Activated naive CD8-positive, alpha-beta T cell treated with anti-CD3 and anti-CD28 coated beads, Interleukin-2, amount 10 ng/mL, durations not matched to agents 7 days and 5 days (primary cell): Measurements from ENCODE around the gene GON4L. TPM values are rescaled to one million over a fixed set of nuclear protein-coding genes. Genes with fewer than 3 reads are reported as not detected.
A peak's percentile ranks its signal among the peaks of the same experiment; 100 is the strongest.
"Not testable (repeated sequence)": the region's sequence is repeated elsewhere in the genome, so short reads cannot be mapped to it uniquely, and the experiment has no call there.

Source experiments
- ATAC-seq: fragments of 150-1000 bp; cut with Tn5 transposase; one replicate; pipeline ENCODE4 v1.10.0; 2021; ENCODE audit warnings: low read depth, moderate library complexity
- POLR2A ChIA-PET: fragments of 350-600 bp; sonication (Branson Sonifier 250); formaldehyde crosslinking; loops from one replicate; lab custom pipeline; 2021; ENCODE audit warnings: antibody characterized with exemption; lab: Charles Lee
- DNase-seq: peaks from one replicate; pipeline ENCODE4 v3.0.0; 2021
- H3K27ac Mint-ChIP-seq: one replicate; pipeline ENCODE4 v1.8.0; 2022; ENCODE audit warnings: mild to moderate bottlenecking, mixed read lengths
- H3K27me3 Mint-ChIP-seq: one replicate; pipeline ENCODE4 v1.8.0; 2022; ENCODE audit warnings: mild to moderate bottlenecking, moderate library complexity, mixed read lengths
- H3K36me3 Mint-ChIP-seq: one replicate; pipeline ENCODE4 v1.8.0; 2021; ENCODE audit warnings: mild to moderate bottlenecking, mixed read lengths
- H3K4me1 Mint-ChIP-seq: one replicate; pipeline ENCODE4 v1.8.0; 2021; ENCODE audit warnings: mixed read lengths
- H3K4me3 Mint-ChIP-seq: one replicate; pipeline ENCODE4 v1.8.0; 2022; ENCODE audit warnings: mild to moderate bottlenecking, moderate library complexity, mixed read lengths
- H3K9me3 Mint-ChIP-seq: one replicate; pipeline ENCODE4 v1.8.0; 2021; ENCODE audit warnings: mixed read lengths
- total RNA-seq, 2 experiments: library from RNA; stranded (reverse); gene quantifications; one replicate each; pipeline ENCODE4 v1.2.3, GENCODE V29; 2021

GON4L gene
- total RNA-seq, 2 experiments from 2014 or later = 92.4 to 94.4 TPM

- not testable (repeated sequence) for ATAC-seq, DNase-seq
- peaks cover 17% of the 10 kb centered on the region for H3K4me1 Mint-ChIP-seq
Observed at GRCh38 chr1:155834927-155835399, 22.1 kb downstream of the GON4L start.

GRCh38 chr1:155834296-155834926, 22.6 kb downstream of the GON4L start:
- no peak overlapping the region for H3K4me3 Mint-ChIP-seq
- no peaks in the 10 kb centered on the region for H3K27me3 Mint-ChIP-seq
- peak overlapping the region; percentile 23 for H3K27ac Mint-ChIP-seq
- peaks cover 36% of the 10 kb centered on the region for H3K36me3 Mint-ChIP-seq
- POLR2A ChIA-PET = no interaction called here
- no peaks in the 10 kb centered on the region for H3K9me3 Mint-ChIP-seq
- no peak for ATAC-seq
- no peak for DNase-seq
- peaks cover 18% of the 10 kb centered on the region for H3K4me1 Mint-ChIP-seq

More at GRCh38 chr1:155834927-155835399, 22.1 kb downstream of the GON4L start:
- H3K27me3 Mint-ChIP-seq, H3K4me3 Mint-ChIP-seq, H3K9me3 Mint-ChIP-seq, H3K27ac Mint-ChIP-seq: not testable (repeated sequence)
- H3K36me3 Mint-ChIP-seq = peaks cover 34% of the 10 kb centered on the region
- POLR2A ChIA-PET = interaction anchor here (0.6 kb wide), 1 partner anchor 66 kb away, joined by 3 read pairs; no protein-coding TSS in a partner anchor

GRCh38 chr1:155833665-155834295, 23.2 kb downstream of the GON4L start:
- no peak overlapping the region for H3K27ac Mint-ChIP-seq
- H3K4me1 Mint-ChIP-seq = peaks cover 18% of the 10 kb centered on the region
- H3K36me3 Mint-ChIP-seq = peaks cover 34% of the 10 kb centered on the region
- H3K4me3 Mint-ChIP-seq = no peak overlapping the region
- no peaks in the 10 kb centered on the region for H3K9me3 Mint-ChIP-seq
- no peaks in the 10 kb centered on the region for H3K27me3 Mint-ChIP-seq
- no peak for ATAC-seq
- POLR2A ChIA-PET = no interaction called here
- no peak for DNase-seq

DNA sequence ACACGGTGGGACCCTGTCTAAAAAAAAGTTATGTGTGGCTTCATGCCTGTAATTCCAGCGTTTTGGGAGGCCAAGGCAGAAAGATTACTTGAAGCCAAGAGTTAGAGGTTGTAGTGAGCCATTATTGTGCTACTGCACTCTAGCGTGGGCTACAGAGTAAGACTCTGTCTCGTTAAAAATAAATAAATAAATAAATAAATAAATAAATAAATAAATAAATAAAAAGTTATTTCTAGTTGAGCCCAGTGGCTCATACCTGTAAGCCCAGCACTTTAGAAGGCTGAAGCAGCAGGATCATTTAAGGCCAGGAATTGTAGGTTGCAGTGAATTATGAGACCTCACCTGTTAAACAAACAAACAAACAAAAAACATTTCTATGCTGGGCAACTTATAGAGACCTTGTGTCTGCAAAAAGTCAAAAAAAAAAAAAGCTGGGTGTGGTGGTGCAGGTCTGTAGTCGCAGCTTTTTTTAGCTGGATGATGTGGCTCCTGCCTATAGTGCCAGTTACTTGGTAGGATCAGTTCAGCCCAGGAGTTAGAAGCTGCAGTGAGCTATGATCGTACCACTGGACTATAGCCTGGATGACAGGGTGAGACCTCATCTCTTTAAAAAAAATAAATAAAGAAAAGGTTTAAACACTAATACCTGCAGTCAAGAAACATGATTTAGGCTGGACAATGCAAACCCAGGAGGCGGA, 25.6 kb downstream of the GON4L start:
- H3K36me3 Mint-ChIP-seq = peaks cover 27% of the 10 kb centered on the region

GRCh38 chr1:155827450-155827849, 29.6 kb downstream of the GON4L start:
- H3K36me3 Mint-ChIP-seq = peaks cover 19% of the 10 kb centered on the region
- no peak overlapping the region for H3K27ac Mint-ChIP-seq
- H3K9me3 Mint-ChIP-seq = no peaks in the 10 kb centered on the region
- H3K4me3 Mint-ChIP-seq = no peak overlapping the region
- DNase-seq = no peak
- ATAC-seq = no peak
- H3K4me1 Mint-ChIP-seq = peaks cover 2% of the 10 kb centered on the region
- H3K27me3 Mint-ChIP-seq = no peaks in the 10 kb centered on the region
- POLR2A ChIA-PET = no interaction called here

More for the DNA sequence above, 25.6 kb downstream of the GON4L start:
- Mint-ChIP-seq H3K9me3 (no peaks in the 10 kb centered on the region), H3K27me3 (no peaks in the 10 kb centered on the region), H3K4me3 (no peak overlapping the region), H3K27ac (no peak overlapping the region), H3K4me1 (peaks cover 9% of the 10 kb centered on the region)
- ATAC-seq (no peak), DNase-seq (no peak)
- POLR2A ChIA-PET = no interaction called here

- Mint-ChIP-seq H3K4me1 (peaks cover 1% of the 10 kb centered on the region), H3K4me3 (no peak overlapping the region), H3K27ac (no peak overlapping the region), H3K9me3 (no peaks in the 10 kb centered on the region), H3K36me3 (peaks cover 14% of the 10 kb centered on the region), H3K27me3 (no peaks in the 10 kb centered on the region)
- ATAC-seq = no peak
- POLR2A ChIA-PET = interaction anchor here (0.5 to 0.6 kb wide), 2 partner anchors 108 to 222 kb away, joined by 3 to 4 read pairs; no protein-coding TSS in a partner anchor
- DNase-seq = no peak
Observed at GRCh38 chr1:155816351-155816750, 40.7 kb downstream of the GON4L start.

GRCh38 chr1:155813672-155814071, 43.3 kb downstream of the GON4L start:
- peak overlapping the region; percentile 36 for H3K27ac Mint-ChIP-seq
- no peak overlapping the region for H3K4me3 Mint-ChIP-seq
- H3K9me3 Mint-ChIP-seq = no peaks in the 10 kb centered on the region
- H3K4me1 Mint-ChIP-seq = peaks cover 2% of the 10 kb centered on the region
- H3K36me3 Mint-ChIP-seq = peaks cover 15% of the 10 kb centered on the region
- ATAC-seq (no peak), DNase-seq (no peak)
- POLR2A ChIA-PET = no interaction called here
- H3K27me3 Mint-ChIP-seq = no peaks in the 10 kb centered on the region

DNA sequence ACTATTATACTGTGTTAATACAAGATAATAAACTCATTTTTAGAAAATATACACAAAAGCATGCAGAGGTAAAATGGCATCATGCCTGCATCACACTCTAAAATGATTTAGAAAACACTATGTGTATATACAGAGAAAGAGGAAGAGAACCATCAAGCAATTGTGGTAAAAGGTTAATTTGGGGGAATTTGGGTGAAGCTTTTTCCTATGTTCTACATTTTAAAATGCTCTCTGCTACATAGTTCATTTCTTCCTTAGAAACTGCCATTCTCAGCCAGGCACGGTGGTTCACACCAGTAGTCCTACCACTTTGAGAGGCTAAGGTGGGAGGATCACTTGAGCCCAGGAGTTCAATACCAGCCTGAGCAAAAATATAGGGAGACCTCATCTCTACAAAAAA, 44.1 kb downstream of the GON4L start:
- Mint-ChIP-seq H3K4me3 (no peak overlapping the region), H3K4me1 (peaks cover 2% of the 10 kb centered on the region), H3K36me3 (peaks cover 18% of the 10 kb centered on the region), H3K27me3 (no peaks in the 10 kb centered on the region), H3K27ac (no peak overlapping the region), H3K9me3 (no peaks in the 10 kb centered on the region)
- POLR2A ChIA-PET = no interaction called here
- no peak for DNase-seq
- ATAC-seq = no peak

- ATAC-seq (no peak), DNase-seq (no peak)
- POLR2A ChIA-PET = no interaction called here
- peaks cover 20% of the 10 kb centered on the region for H3K36me3 Mint-ChIP-seq
- no peak overlapping the region for H3K4me3 Mint-ChIP-seq
- H3K4me1 Mint-ChIP-seq = peaks cover 2% of the 10 kb centered on the region
- no peaks in the 10 kb centered on the region for H3K9me3 Mint-ChIP-seq
- no peak overlapping the region for H3K27ac Mint-ChIP-seq
- no peaks in the 10 kb centered on the region for H3K27me3 Mint-ChIP-seq
Observed at GRCh38 chr1:155809088-155809487, 47.9 kb downstream of the GON4L start.

- DNase-seq (no peak), ATAC-seq (no peak)
- Mint-ChIP-seq H3K9me3 (no peaks in the 10 kb centered on the region), H3K27me3 (no peaks in the 10 kb centered on the region), H3K36me3 (peaks cover 24% of the 10 kb centered on the region), H3K4me1 (peaks cover 2% of the 10 kb centered on the region), H3K4me3 (no peak overlapping the region), H3K27ac (no peak overlapping the region)
- POLR2A ChIA-PET = no interaction called here
Observed at GRCh38 chr1:155801149-155801548, 55.9 kb downstream of the GON4L start.

GRCh38 chr1:155795618-155796017, 61.4 kb downstream of the GON4L start:
- H3K36me3 Mint-ChIP-seq = peaks cover 18% of the 10 kb centered on the region
- ATAC-seq, H3K4me1 Mint-ChIP-seq, H3K9me3 Mint-ChIP-seq, POLR2A ChIA-PET, H3K4me3 Mint-ChIP-seq, H3K27ac Mint-ChIP-seq, H3K27me3 Mint-ChIP-seq, DNase-seq: not testable (repeated sequence)

GRCh38 chr1:155794605-155795245, 62.3 kb downstream of the GON4L start:
- Mint-ChIP-seq H3K27me3 (no peaks in the 10 kb centered on the region), H3K4me3 (no peak overlapping the region), H3K4me1 (peaks cover 1% of the 10 kb centered on the region), H3K27ac (no peak overlapping the region), H3K36me3 (peaks cover 17% of the 10 kb centered on the region), H3K9me3 (no peaks in the 10 kb centered on the region)
- DNase-seq (no peak), ATAC-seq (no peak)
- POLR2A ChIA-PET = no interaction called here

DNA sequence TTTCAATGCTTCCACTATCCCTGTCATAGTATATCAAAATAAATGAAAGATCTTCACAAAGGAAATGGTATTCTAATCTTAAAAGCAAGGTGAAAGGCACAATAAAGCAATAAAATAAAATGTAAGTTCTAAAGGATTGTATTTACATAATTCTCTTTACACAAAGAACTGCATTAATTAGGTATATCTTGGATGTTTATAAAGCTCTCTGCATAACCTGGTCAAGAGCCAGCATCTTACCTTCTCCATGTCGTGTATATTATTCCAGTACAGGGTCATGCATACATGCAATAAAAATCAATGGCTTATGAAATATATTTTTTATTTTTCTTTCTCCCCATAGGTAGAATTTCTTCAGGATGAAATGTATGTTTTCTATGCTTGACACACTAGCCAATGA, 63.8 kb downstream of the GON4L start:
- Mint-ChIP-seq H3K4me1 (peaks cover 1% of the 10 kb centered on the region), H3K9me3 (no peaks in the 10 kb centered on the region), H3K27ac (no peak overlapping the region), H3K36me3 (peaks cover 9% of the 10 kb centered on the region), H3K27me3 (no peaks in the 10 kb centered on the region), H3K4me3 (no peak overlapping the region)
- no peak for DNase-seq
- POLR2A ChIA-PET = no interaction called here
- no peak for ATAC-seq
